Measurements from ENCODE around the gene STXBP3. TPM values are rescaled to one million over a fixed set of nuclear protein-coding genes. Genes with fewer than 3 reads are reported as not detected.

The STXBP3 gene
- total RNA-seq, 1 donor from 2014 or later, result 78.0 TPM

Other genes with a start within 250 kb of the STXBP3 start
- gene EEIG2, start 186.6 kb upstream of the STXBP3 start, total RNA-seq, result 32.3 TPM
- gene HENMT1, start 85.6 kb upstream of the STXBP3 start, total RNA-seq, result 3.9 TPM
- gene PRPF38B, start 54.4 kb upstream of the STXBP3 start, total RNA-seq, result 40.8 TPM
- gene FNDC7, start 33.8 kb upstream of the STXBP3 start, total RNA-seq, result not detected
- 1.3 TPM for gene AKNAD1, start 110.4 kb downstream of the STXBP3 start, total RNA-seq
- gene GPSM2, start 130.3 kb downstream of the STXBP3 start, total RNA-seq, result 22.1 TPM
- gene CLCC1, start 216.8 kb downstream of the STXBP3 start, total RNA-seq, result 44.6 TPM

Data from sciatic nerve (tissue), 1 donor.